Panc1 (cell line): ENCODE data around the gene IGF1R.
"Not testable (repeated sequence)": the region's sequence is repeated elsewhere in the genome, so short reads cannot be mapped to it uniquely, and the experiment has no call there.

Experiments used
- CTCF ChIP-seq: fragments of 450-650 bp; IDR thresholded peaks from 2 replicates; pipeline ENCODE4 v1.5.1; 2017; ENCODE audit warnings: mild to moderate bottlenecking
- POLR2AphosphoS5 ChIP-seq: IDR thresholded peaks from 2 replicates; pipeline ENCODE4 v1.6.1; 2012; ENCODE audit warnings: mild to moderate bottlenecking, low read depth, low read length, moderate library complexity
- REST ChIP-seq, 2 experiments: IDR thresholded peaks; 2 replicates each; pipeline ENCODE4 v1.6.1; 2011 to 2012; ENCODE audit warnings: low read depth in 2 of 2, control low read depth in 1 of 2, low read length in 1 of 2, mild to moderate bottlenecking in 1 of 2, moderate library complexity in 1 of 2; ENCODE audit not compliant: insufficient read depth in 1 of 2
- SIN3A ChIP-seq: IDR thresholded peaks from 2 replicates; pipeline ENCODE4 v1.6.1; 2012; ENCODE audit warnings: low read depth, mild to moderate bottlenecking, low read length, moderate library complexity, borderline replicate concordance; ENCODE audit not compliant: insufficient read depth
- TCF7L2 ChIP-seq: IDR thresholded peaks from 2 replicates; pipeline ENCODE4 v1.6.1; 2011; ENCODE audit warnings: mild to moderate bottlenecking, low read depth, low read length, inconsistent platforms

GRCh38 chr15:99004998-99005974 is 356.9 kb downstream of the IGF1R start:
- not testable (repeated sequence) for TF ChIP-seq CTCF; POLR2AphosphoS5; TCF7L2; REST (IDR thresholded peaks at IDR 0.05; ENCODE audit: insufficient read depth in 1 of 2, low read depth in 2 of 2, low read length in 1 of 2); SIN3A
